H1 (cell line): ENCODE measurements around the gene CAMTA1.

Source experiments
- CBX8 ChIP-seq: fragments of 300-800, 300-1000 bp; sonication (generic); IDR thresholded peaks from 2 replicates; pipeline ENCODE4 v1.7.1; 2016; ENCODE audit warnings: low read depth, low read length, borderline replicate concordance
- CEBPB ChIP-seq: IDR thresholded peaks from 2 replicates; pipeline ENCODE4 v1.6.1; 2012; ENCODE audit warnings: low read depth, low read length
- CREB1 ChIP-seq: IDR thresholded peaks from 2 replicates; pipeline ENCODE4 v1.6.1; 2012; ENCODE audit warnings: inconsistent platforms
- EP300 ChIP-seq, 2 experiments: IDR thresholded peaks; 1 replicate in 1 of 2; 2 replicates in 1 of 2; pipeline ENCODE4 v1.6.1; 2011 to 2012; ENCODE audit warnings: low read depth in 2 of 2, low read length in 2 of 2, mild to moderate bottlenecking in 2 of 2, borderline replicate concordance in 1 of 2, inconsistent platforms in 1 of 2, moderate library complexity in 1 of 2
- EZH2 ChIP-seq: fragments of 200-600 bp; sonication (generic); IDR thresholded peaks from 2 replicates; pipeline ENCODE4 v1.7.1; 2012; ENCODE audit warnings: low read depth, mild to moderate bottlenecking, moderate library complexity, low read length, inconsistent platforms; ENCODE audit not compliant: severe bottlenecking
- POLR2A ChIP-seq, 2 experiments: IDR thresholded peaks; 1 replicate in 1 of 2; 2 replicates in 1 of 2; pipeline ENCODE4 v1.6.1; 2011; ENCODE audit warnings: low read depth in 2 of 2, low read length in 2 of 2, mild to moderate bottlenecking in 2 of 2; ENCODE audit errors: control extremely low read depth in 1 of 2
- POU5F1 ChIP-seq: IDR thresholded peaks from 2 replicates; pipeline ENCODE4 v1.6.1; 2011; ENCODE audit warnings: low read depth, mild to moderate bottlenecking, low read length, moderate library complexity
- RBBP5 ChIP-seq: IDR thresholded peaks from 2 replicates; pipeline ENCODE4 v1.7.1; 2012; ENCODE audit warnings: low read depth, mild to moderate bottlenecking, inconsistent platforms, low read length, moderate library complexity, borderline replicate concordance
- YY1 ChIP-seq: IDR thresholded peaks from 2 replicates; pipeline ENCODE4 v1.6.1; 2011; ENCODE audit warnings: low read depth, mild to moderate bottlenecking, low read length
- ZNF274 ChIP-seq: IDR thresholded peaks from 2 replicates; pipeline ENCODE4 v1.7.0; 2012; ENCODE audit warnings: low read length, borderline replicate concordance; ENCODE audit errors: extremely low read depth
- TF ChIP-seq, protein P1 (sequence below), 3 experiments: IDR thresholded peaks; 1 replicate in 2 of 3; 2 replicates in 1 of 3; pipeline versions ENCODE4 v1.5.1 to v1.6.1; 2011; ENCODE audit warnings: low read length in 3 of 3, mild to moderate bottlenecking in 3 of 3, inconsistent platforms in 2 of 3, low read depth in 1 of 3, moderate library complexity in 1 of 3; ENCODE audit not compliant: insufficient read depth in 1 of 3; ENCODE audit errors: control extremely low read depth in 1 of 3
- TF ChIP-seq, protein P2 (sequence below): IDR thresholded peaks from 2 replicates; pipeline ENCODE4 v1.6.1; 2012; ENCODE audit warnings: low read length, inconsistent platforms
- TF ChIP-seq, protein P3 (sequence below): IDR thresholded peaks from 2 replicates; pipeline ENCODE4 v1.6.1; 2012; ENCODE audit warnings: inconsistent platforms
- TF ChIP-seq, protein P4 (sequence below): IDR thresholded peaks from 2 replicates; pipeline ENCODE4 v1.6.1; 2011; ENCODE audit warnings: low read length, improper control_type of control experiment

DNA sequence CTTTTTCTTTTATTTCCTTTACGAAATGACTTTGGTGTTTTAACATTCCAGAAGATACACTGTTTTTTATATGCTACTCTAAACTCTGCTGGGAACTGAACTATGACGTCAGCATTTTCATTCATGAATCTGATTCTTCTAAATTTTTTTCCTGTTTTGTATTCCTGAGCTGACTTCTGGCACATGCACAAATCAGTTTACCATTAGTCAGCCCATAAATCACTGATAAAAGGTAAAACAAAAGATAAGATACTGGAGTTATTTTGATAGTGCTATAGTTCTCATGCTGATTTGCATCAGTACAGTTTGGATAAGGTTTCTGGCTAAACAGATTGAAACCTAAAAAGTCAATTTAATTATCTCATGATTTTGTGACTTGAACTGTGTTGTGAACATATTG lies 10.4 kb downstream of the CAMTA1 start:
- TF ChIP-seq POLR2A (IDR thresholded peaks at IDR 0.05; ENCODE audit: control extremely low read depth in 1 of 2, low read depth in 2 of 2, low read length in 2 of 2), result no peak
- TF ChIP-seq, protein P1, sequence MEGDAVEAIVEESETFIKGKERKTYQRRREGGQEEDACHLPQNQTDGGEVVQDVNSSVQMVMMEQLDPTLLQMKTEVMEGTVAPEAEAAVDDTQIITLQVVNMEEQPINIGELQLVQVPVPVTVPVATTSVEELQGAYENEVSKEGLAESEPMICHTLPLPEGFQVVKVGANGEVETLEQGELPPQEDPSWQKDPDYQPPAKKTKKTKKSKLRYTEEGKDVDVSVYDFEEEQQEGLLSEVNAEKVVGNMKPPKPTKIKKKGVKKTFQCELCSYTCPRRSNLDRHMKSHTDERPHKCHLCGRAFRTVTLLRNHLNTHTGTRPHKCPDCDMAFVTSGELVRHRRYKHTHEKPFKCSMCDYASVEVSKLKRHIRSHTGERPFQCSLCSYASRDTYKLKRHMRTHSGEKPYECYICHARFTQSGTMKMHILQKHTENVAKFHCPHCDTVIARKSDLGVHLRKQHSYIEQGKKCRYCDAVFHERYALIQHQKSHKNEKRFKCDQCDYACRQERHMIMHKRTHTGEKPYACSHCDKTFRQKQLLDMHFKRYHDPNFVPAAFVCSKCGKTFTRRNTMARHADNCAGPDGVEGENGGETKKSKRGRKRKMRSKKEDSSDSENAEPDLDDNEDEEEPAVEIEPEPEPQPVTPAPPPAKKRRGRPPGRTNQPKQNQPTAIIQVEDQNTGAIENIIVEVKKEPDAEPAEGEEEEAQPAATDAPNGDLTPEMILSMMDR (IDR thresholded peaks at IDR 0.05; ENCODE audit: control extremely low read depth in 1 of 3, insufficient read depth in 1 of 3, low read depth in 1 of 3, low read length in 3 of 3), result no peak
- TF ChIP-seq CREB1, result no peak
- no peak for TF ChIP-seq ZNF274
- TF ChIP-seq, protein P2, sequence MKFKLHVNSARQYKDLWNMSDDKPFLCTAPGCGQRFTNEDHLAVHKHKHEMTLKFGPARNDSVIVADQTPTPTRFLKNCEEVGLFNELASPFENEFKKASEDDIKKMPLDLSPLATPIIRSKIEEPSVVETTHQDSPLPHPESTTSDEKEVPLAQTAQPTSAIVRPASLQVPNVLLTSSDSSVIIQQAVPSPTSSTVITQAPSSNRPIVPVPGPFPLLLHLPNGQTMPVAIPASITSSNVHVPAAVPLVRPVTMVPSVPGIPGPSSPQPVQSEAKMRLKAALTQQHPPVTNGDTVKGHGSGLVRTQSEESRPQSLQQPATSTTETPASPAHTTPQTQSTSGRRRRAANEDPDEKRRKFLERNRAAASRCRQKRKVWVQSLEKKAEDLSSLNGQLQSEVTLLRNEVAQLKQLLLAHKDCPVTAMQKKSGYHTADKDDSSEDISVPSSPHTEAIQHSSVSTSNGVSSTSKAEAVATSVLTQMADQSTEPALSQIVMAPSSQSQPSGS, result no peak
- TF ChIP-seq, protein P3, sequence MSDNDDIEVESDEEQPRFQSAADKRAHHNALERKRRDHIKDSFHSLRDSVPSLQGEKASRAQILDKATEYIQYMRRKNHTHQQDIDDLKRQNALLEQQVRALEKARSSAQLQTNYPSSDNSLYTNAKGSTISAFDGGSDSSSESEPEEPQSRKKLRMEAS, result no peak
- TF ChIP-seq RBBP5, result no peak
- TF ChIP-seq CEBPB, result no peak
- TF ChIP-seq EZH2, result no peak
- TF ChIP-seq, protein P4, sequence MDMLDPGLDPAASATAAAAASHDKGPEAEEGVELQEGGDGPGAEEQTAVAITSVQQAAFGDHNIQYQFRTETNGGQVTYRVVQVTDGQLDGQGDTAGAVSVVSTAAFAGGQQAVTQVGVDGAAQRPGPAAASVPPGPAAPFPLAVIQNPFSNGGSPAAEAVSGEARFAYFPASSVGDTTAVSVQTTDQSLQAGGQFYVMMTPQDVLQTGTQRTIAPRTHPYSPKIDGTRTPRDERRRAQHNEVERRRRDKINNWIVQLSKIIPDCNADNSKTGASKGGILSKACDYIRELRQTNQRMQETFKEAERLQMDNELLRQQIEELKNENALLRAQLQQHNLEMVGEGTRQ, result no peak
- no peak for TF ChIP-seq CBX8
- TF ChIP-seq YY1, result no peak
- no peak for TF ChIP-seq POU5F1
- no peak for TF ChIP-seq EP300 (IDR thresholded peaks at IDR 0.05; ENCODE audit: borderline replicate concordance in 1 of 2, low read depth in 2 of 2, low read length in 2 of 2)
